HG03571 (cell line): ENCODE results near the gene MYH13.

Experiments
- ATAC-seq: cut with Tn5 transposase; IDR thresholded peaks from one replicate; pipeline ENCODE4 v1.9.1; 2021; ENCODE audit not compliant: unreplicated experiment

MYH13 gene

DNA sequence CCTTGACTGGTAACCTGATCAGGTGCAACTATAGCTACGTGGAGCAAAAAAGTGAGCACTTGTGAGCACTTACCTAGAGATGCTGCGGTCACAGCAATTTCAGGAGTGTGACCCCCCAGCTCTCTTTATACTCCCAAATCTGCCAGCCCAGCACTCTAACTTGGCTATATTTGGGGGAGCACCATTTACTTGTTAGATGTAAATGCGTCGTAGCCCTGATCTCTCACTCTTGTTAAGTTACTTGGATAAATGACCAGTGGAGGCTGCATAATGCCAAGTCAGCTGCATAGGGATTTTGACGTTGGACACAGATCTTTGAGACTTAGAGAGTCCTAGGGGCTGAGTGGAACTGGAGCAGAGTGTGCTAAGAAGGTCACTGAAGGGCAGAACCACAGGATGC lies at the start of gene MYH13:
TSS of gene MYH13 (minus strand) at position 101 of the 400 bp plus-strand sequence. CDS start 8,476 bp downstream, outside the sequence.
- ATAC-seq: no peak

DNA sequence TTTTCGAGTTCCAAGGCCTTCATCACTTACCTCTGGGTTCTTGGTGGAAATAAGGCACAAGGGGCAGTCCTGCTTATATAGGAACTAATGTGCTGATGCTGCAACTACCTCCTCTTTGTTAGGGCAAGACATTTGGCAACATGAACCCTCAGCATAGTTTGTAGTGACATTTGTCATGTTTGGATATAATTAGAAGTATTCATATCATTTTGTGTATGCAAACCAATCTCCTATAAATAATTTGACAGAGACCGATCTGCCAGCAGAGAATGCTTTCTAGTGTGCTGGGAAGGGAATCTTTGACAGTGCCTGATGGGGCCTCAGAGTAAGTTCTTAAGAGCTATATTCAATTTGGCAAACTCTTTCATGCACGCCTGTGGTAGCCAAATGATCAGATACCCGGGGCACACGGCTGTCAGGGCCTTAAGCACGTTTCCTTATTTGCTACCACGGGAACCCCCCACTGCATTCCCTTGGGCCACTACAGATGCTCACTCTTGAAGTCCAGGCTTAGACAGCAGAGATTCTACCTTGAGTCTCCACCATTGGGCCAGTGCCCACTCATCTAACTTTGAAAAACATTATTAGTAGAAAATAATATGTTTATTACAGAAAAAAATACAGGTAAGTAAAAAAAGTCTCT lies 49.2 kb upstream of the MYH13 start, which contains the start of gene MYH8:
TSS of gene MYH8 (minus strand) at position 51 of the 643 bp plus-strand sequence. CDS start 1,723 bp downstream, outside the sequence.
- no peak for ATAC-seq

DNA sequence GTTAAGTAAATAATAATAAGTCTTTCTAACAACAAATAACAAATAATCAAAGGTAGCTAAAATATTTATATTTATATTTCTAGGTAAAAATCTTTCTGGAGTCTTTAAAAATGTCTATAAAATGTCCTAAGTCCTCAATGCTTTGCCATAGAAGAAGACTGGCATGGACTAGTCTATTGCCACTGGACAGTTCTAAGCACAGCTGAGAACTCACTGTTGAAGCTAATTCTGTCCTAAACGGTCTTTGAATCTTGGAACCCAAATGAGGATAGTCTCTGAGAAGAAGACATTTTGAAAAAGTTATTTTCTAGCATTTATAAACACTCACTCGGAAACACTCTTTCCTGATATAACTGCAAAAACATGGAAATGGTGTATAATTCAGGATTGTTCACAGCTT lies 48.4 kb upstream of the MYH13 start:
- ATAC-seq: no peak

DNA sequence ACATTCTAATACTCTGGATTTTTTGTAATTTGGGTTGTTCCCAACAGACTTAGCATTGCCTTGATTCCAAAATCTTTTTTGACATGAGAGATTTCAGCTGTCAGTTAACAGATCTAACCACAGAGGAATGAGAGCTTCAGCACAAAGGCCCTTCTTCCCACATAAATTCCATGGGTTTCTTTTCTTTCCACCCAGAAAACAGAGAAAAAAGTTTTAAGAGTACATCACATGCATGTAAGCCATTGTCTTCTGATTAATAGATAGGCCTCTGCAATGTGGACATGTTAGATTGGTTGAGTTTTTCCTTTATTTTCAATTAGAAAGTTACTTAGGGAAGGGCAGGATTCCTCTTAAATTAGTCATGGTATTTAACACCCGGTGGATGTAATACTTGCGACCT lies 48.0 kb upstream of the MYH13 start:
- ATAC-seq: no peak

DNA sequence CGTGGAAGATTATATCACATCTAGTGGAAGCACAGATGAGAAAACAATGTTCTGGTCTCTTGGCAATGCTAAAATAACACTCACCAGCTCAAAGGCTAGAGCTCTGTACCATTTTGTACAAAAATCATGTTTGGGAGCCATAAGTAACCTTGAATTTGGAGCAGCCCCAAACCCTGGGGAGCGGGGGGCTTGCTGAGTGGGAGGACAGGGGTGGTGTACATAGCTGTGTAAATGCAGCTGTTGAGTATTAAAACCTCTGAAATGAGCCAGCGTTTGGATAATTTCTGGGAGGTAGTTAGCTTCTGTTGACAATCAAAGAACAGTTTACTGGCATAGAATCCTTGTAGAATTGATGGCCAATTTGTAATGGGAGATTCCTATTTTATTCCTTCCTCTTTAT lies 44.6 kb upstream of the MYH13 start:
- ATAC-seq: no peak

DNA sequence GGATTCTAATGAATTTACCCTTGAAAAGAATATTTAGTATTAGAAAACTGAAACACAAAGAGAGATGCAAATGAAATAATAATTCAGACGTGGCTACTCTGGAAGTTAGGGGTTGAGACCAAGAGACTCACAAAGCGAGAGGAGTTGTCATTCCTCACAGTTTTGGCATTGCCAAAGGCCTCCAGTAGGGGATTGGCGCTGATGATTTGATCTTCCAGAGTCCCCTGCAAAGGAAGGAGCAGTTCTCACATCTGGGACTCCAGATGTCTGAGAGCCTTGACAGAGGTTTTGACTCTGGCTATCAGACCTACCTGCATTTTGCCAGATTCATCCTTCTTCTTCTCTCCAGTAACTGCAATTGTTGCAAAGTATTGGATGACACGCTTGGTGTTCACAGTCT lies 42.4 kb upstream of the MYH13 start:
- no peak for ATAC-seq

DNA sequence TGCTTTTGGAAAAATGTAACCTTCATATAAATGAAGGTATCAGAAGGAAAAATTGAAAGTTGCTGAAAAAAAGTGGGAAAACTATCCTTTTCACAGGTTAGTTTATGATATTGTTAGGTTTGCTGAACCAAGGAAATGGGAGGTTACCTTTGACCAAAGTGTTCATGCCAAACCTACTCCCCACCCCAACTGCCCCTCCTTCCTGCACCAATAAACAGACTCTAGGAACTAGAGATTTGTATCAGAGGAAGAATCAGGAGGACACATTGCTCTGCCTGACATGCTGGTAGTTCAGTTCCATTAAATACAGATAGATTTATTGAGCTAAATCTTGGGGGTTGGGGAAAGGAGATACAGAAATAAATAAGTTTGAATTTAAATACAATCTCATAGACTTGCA lies 30.8 kb upstream of the MYH13 start:
- ATAC-seq: no peak

DNA sequence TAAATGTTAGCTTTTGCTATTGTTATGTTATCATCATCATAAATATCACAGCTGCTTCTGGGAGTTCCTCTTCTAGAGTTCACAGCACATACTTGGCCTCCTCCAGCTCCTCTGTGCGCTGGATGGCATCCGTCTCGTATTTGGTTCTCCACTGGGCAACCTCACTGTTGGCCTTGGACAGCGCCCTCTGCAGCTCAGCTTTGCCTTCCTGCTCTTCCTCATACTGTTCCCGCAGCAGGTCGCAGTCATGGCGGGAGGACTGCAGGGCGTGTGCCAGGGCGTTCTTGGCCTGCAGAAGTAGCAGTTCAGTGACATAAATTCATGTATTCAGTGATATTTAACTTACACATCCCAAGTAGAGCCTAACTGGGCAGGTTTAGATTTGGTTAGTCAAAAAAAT lies 25.5 kb upstream of the MYH13 start:
- ATAC-seq: no peak

DNA sequence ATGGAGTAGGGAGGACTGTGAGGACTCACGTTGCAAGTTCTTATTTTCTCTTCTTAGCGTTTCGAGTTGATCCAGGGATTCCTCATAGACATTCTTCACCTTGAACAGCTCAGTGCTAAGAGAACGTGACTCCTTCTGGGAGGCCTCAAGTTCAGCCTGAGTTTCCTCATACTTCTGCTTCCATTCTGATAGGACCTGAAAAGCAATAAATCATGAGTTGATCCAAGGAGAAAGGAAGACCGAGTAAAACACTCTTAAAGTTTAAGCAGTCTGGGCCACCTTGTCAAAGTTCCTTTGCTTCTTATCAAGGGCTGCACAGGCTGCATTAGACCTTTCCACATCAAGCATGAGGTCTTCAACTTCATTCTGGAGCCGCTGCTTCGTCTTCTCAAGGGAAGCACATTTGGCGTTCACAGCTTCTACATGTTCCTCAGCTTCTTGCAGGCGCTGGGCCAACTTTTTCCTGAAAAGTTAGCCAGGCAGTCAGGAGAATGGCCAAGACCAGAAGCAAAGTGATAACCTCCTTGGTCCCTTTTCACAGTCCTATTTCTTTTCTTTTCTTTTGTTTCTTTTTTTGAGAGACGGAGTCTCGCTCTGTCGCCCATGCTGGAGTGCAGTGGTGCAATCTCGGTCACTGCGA lies 23.8 kb upstream of the MYH13 start:
- ATAC-seq: no peak

DNA sequence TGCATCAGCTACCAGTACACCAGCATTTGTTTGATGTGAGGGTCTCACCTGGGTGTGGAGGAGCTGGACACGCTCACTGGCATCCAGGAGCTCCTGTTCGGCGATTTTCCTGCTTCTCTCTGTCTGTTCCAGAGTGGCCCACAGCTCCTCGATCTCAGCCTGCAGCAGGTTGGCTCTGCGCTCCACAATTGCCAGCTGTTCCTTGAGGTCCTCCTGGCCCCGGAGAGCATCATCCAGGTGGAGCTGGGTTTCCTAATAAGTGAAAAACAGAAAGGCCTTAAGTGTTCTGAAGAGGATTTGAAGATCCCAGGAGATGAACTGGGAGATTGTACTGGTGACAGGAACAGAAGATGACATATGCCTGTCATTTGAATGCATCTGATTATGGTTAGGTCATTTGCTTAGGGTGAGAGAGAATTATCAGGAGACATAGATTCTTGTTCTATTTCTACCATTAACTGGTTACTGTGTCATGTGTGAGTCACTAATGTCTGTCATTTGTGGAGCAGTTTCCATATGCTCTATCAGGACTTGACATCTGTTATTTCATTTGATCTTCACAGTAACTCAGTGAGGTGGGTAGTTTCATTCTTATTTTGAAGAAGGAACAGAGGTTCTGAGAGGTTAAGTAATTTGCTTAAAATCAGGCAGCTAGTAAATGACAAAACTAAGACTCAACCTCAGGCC lies 21.5 kb upstream of the MYH13 start:
- ATAC-seq: no peak

DNA sequence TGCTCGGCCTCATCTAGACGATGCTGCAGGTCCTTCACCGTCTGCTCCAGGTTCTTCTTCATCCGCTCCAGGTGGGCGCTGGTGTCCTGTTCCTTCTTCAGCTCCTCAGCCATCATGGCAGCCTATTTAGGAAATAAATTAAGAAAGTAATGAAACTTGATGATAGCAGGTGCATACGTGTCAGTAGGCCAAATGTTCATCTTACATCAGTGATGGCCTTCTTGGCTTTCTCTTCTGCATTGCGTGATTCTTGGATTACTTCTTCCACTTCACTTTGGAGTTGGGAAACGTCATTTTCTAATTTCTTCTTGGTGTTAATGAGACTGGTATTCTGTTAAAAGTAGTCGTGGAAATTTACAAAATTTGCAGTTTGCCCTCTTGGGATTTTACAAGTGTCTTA lies 20.1 kb upstream of the MYH13 start:
- ATAC-seq: no peak

DNA sequence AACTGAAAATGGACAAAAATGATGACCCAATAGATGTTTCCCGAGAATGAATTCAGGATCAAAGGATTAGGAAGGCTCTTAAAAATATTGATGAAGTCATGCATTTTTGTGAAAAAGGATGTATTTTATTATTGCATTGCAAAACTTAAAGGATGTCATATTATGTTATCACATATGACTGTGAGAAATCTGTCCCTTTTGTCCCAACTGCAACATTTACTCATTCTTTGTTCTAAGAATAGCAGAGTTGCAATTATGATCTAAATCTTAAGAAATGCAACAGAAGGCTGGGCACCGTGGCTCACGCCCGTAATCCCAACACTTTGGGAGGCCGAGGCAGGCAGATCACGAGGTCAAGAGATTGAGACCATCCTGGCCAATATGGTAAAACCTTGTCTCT lies 13.1 kb upstream of the MYH13 start:
- no peak for ATAC-seq

DNA sequence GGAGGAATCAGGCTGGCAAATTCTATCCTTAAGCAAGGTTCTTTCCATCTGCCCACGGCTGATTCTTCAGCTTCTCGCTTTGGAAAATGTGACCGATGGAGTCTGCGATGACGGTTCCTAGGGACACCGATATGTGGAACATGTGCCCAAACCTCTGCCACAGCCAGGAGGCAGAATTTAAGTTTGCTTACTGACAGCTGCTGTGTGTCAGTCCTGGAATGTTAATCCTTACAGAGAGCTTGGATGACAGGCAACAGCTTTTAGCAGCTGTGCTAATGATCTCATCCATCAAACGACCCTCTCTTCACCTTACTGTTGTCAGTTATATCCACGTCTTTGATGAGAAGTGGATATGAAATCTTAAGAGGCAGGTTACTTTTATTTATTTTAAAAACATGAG lies 11.4 kb upstream of the MYH13 start:
- ATAC-seq: no peak

DNA sequence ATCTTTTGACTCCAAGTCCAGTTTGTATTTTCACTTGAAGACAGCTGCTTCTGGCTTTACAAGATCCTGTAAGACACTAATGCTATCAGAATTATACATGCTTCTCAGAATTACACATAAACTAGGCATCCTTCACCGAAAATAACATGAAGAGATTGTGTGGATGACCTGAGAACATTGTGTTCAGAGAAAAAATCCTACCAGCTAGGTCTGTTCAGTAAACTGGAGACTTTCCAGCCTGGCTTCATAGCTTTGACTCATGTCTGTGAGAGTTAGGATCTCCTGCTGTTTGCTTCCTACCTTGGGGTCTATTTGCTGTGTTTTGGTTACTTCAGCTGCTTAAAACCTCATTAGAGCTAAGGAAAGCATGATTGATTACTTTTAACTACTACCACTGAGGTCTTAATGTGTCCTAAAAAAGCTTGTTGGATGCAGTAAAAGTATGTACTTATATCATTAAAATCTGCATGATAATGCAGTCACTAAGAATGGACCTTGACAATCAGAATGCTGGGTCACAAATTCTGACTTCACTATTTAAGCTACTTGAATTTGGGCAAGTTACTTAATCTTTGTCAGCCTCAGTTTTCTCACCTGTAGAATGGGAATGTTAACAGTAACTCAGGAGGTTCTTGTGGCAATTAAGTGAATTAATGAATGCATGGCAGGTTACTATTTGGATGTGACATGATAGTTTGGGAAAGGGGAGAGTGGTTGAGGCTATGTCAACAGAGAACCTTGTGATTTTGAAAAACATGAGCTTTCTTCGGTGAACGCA lies 8.0 kb upstream of the MYH13 start:
- no peak for ATAC-seq

DNA sequence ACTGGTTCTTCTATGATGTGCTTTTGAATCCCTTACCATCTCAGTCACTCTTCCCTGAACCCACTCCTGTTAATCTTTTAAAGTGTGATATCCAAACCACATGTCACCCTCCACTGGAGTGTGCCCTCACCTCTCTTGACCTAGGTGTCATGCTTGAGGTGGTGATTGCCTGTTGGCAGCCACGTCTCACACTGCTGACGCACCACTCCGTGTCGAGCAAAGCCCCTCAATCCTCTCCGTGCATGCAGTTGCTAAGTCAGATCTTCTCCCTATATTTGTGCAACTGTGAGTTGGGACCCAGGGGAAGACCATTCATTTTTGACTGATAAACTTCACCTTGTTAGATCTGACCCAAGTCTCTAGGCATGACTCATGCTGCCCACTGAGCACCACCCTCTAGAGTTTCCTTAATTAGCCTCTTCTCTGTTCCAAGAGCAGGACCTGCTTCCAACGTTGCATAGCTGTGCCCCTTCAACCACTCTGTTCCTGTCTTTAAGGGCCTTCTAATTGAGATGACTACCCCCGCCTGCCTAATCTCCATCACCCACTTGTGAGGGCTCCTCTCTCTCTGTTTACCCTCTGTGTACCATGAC lies 2.7 kb downstream of the MYH13 start:
- no peak for ATAC-seq

DNA sequence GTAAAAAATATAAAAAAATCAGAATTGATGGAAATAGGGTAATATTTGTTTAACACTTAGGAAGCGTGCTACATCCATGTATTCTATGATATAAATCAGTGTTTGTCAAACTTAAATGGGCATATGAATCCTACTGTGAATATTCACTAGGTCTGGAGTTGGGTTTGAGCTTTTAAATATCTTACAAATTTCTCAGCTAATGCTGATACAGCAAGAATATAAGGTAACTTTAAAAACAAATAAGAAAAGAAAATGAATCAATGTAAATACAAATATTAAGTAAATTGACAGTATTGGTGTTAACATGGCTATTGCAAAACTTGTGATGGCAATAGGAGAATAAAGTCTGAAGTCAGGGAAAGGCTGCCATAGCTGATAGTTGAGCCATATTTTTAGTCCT lies 3.6 kb downstream of the MYH13 start:
- no peak for ATAC-seq

DNA sequence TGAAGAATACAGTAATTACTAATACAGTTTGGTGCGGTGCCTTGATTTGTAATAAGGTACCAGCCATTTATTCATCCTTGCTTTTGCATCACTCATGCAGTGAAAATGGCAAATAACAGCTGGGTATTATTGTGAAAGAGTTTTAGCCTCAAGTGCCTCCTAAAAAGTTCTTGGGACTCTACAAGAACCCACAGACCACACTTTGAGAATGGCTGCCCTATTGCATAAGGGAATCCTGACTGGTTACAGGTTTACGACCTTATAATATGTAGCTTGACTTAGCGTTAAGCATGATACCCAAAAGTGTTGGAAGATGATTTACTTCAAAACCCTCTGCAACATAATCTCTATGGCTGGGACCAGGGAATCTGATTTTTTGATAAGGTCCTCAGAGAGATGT lies 4.2 kb downstream of the MYH13 start:
- ATAC-seq: no peak

DNA sequence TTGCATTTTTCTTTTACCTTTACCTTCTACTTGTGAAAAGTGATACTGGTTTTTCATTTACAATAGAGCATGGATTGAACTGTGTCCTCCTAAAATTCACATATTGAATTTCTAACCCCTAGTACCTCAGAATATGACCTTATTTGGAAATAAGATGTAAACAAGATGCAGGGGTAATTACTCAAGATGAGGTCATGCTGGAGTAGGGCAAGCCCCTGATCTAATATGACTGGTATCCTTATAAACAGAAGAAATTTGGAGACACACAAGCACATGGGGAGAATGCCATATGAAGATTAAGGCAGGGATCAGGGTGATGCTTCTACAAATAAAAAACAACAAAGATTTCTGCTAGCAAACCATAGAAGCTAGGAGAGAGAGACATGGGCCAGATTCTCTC lies 12.2 kb downstream of the MYH13 start:
- no peak for ATAC-seq

DNA sequence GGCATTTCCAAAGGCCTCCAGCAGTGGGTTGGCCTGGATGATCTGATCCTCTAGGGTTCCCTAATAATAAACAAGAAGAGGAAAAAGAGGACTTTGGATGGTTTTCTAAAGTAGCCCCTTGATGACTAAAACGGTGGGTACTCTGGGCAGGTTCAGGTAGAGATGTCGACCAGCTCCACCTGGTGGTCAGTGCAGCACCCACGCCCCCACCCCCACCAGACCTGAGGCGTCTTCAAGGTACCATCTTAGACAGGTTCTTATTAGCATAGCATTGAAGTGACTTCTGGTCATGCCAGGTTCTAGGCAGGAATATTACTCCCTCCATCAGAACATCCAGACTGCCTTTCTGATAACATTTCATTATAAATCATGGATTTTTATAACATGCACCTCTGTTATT lies 15.0 kb downstream of the MYH13 start:
- no peak for ATAC-seq

DNA sequence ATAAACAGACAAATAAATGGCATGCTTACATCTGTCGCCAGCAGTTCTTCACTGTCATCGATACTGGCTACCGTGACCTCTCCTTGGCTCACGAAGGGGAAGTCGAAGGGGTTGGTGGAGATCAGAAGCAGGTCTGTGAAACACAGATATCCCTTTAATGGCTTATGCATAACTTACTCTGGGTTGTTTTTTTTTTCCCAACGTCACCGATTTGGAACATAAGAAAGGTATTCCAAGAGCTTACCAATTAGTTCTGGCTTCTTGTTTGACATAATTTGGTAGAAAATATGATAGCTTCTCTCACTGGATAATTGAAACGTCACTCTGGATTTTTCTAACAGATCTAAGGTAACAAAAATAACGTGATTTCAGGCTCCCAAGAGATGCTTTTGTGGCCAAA lies 18.2 kb downstream of the MYH13 start:
- no peak for ATAC-seq

DNA sequence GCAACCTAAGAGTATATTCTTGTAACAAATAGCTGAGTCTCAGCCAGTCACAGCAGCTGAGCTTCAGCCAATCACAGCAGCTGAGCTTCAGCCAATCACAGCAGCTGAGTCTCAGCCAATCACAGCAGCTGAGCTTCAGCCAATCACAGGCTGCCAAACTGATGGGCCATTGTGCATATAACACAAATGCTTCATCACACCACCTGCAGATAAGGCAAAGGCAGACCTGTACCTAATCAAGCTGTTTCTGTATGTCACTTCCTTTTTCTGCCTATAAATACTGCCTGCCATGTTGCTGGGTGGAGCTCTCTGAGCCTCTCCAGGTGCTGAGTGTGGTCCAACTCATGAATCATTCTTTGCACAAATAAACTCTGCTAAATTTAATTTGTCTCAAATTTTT lies 19.9 kb downstream of the MYH13 start:
- no peak for ATAC-seq
